ENCODE data around the gene ACOX2. TPM values are rescaled to one million over a fixed set of nuclear protein-coding genes. Genes with fewer than 3 reads are reported as not detected.

Gene ACOX2
- total and polyA plus RNA-seq, 2 of the 13 experiments (the other 11 are each of a cell fraction or from before 2014, with no cell fraction given), result 42.6 to 98.5 TPM

GRCh38 chr3:58471025-58471887, 65.7 kb downstream of the ACOX2 start (continued):
- TF ChIP-seq, protein P1, sequence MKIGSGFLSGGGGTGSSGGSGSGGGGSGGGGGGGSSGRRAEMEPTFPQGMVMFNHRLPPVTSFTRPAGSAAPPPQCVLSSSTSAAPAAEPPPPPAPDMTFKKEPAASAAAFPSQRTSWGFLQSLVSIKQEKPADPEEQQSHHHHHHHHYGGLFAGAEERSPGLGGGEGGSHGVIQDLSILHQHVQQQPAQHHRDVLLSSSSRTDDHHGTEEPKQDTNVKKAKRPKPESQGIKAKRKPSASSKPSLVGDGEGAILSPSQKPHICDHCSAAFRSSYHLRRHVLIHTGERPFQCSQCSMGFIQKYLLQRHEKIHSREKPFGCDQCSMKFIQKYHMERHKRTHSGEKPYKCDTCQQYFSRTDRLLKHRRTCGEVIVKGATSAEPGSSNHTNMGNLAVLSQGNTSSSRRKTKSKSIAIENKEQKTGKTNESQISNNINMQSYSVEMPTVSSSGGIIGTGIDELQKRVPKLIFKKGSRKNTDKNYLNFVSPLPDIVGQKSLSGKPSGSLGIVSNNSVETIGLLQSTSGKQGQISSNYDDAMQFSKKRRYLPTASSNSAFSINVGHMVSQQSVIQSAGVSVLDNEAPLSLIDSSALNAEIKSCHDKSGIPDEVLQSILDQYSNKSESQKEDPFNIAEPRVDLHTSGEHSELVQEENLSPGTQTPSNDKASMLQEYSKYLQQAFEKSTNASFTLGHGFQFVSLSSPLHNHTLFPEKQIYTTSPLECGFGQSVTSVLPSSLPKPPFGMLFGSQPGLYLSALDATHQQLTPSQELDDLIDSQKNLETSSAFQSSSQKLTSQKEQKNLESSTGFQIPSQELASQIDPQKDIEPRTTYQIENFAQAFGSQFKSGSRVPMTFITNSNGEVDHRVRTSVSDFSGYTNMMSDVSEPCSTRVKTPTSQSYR (CRISPR knock-in tag; IDR thresholded peaks at IDR 0.05; ENCODE audit: borderline replicate concordance), result peak; percentile 72
- TF ChIP-seq EP300 (IDR thresholded peaks at IDR 0.05; ENCODE audit: low read depth in 2 of 2, low read length in 2 of 2) (peak; percentile 81 to 92), EP300 (CRISPR knock-in tag; IDR thresholded peaks at IDR 0.05; ENCODE audit: borderline replicate concordance) (peak; percentile 84), ZNF761 (CRISPR knock-in tag; conservative IDR thresholded peaks at IDR 0.05) (0 out of 2 replicates have a peak, but pooled peaks have one; percentile 26), MIXL1 (CRISPR knock-in tag; IDR thresholded peaks at IDR 0.05) (peak; percentile 67), SMARCE1 (IDR thresholded peaks at IDR 0.05; ENCODE audit: borderline replicate concordance) (0 out of 2 replicates have a peak, but pooled peaks have one; percentile 50), ZSCAN29 (CRISPR knock-in tag; conservative IDR thresholded peaks at IDR 0.05) (peak; percentile 80), KAT2B (IDR thresholded peaks at IDR 0.05; ENCODE audit: borderline replicate concordance, low read depth, low read length) (no peak), CEBPG (CRISPR knock-in tag; IDR thresholded peaks at IDR 0.05) (peak; percentile 94), FOXK1 (CRISPR knock-in tag; IDR thresholded peaks at IDR 0.05; ENCODE audit: borderline replicate concordance, low read depth) (peak; percentile 42; the same call in 1 of the 2 replicates), JUND (CRISPR knock-in tag; IDR thresholded peaks at IDR 0.05) (peak; percentile 99), TARDBP (CRISPR knock-in tag; IDR thresholded peaks at IDR 0.05) (peak; percentile 29; the same call in 1 of the 2 replicates), ZNF557 (CRISPR knock-in tag; IDR thresholded peaks at IDR 0.05) (peak; percentile 62; the same call in 1 of the 2 replicates), MXD4 (CRISPR knock-in tag; IDR thresholded peaks at IDR 0.05) (peak; percentile 74), ZNF17 (CRISPR knock-in tag; IDR thresholded peaks at IDR 0.05) (no peak), MEIS1 (CRISPR knock-in tag; IDR thresholded peaks at IDR 0.05; ENCODE audit: borderline replicate concordance) (peak; percentile 69; the same call in 1 of the 2 replicates)
- TF ChIP-seq, protein P2, sequence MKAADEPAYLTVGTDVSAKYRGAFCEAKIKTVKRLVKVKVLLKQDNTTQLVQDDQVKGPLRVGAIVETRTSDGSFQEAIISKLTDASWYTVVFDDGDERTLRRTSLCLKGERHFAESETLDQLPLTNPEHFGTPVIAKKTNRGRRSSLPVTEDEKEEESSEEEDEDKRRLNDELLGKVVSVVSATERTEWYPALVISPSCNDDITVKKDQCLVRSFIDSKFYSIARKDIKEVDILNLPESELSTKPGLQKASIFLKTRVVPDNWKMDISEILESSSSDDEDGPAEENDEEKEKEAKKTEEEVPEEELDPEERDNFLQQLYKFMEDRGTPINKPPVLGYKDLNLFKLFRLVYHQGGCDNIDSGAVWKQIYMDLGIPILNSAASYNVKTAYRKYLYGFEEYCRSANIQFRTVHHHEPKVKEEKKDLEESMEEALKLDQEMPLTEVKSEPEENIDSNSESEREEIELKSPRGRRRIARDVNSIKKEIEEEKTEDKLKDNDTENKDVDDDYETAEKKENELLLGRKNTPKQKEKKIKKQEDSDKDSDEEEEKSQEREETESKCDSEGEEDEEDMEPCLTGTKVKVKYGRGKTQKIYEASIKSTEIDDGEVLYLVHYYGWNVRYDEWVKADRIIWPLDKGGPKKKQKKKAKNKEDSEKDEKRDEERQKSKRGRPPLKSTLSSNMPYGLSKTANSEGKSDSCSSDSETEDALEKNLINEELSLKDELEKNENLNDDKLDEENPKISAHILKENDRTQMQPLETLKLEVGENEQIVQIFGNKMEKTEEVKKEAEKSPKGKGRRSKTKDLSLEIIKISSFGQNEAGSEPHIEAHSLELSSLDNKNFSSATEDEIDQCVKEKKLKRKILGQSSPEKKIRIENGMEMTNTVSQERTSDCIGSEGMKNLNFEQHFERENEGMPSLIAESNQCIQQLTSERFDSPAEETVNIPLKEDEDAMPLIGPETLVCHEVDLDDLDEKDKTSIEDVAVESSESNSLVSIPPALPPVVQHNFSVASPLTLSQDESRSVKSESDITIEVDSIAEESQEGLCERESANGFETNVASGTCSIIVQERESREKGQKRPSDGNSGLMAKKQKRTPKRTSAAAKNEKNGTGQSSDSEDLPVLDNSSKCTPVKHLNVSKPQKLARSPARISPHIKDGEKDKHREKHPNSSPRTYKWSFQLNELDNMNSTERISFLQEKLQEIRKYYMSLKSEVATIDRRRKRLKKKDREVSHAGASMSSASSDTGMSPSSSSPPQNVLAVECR (CRISPR knock-in tag; IDR thresholded peaks at IDR 0.05; ENCODE audit: borderline replicate concordance), result no peak; the same call in 1 of the 2 replicates
- TF ChIP-seq, protein P3, sequence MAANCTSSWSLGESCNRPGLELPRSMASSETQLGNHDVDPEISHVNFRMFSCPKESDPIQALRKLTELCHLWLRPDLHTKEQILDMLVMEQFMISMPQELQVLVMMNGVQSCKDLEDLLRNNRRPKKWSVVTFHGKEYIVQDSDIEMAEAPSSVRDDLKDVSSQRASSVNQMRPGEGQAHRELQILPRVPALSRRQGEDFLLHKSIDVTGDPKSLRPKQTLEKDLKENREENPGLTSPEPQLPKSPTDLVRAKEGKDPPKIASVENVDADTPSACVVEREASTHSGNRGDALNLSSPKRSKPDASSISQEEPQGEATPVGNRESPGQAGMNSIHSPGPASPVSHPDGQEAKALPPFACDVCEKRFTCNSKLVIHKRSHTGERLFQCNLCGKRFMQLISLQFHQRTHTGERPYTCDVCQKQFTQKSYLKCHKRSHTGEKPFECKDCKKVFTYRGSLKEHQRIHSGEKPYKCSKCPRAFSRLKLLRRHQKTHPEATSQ (CRISPR knock-in tag; IDR thresholded peaks at IDR 0.05; ENCODE audit: borderline replicate concordance), result no peak
